Glomerular visceral epithelial cell (primary cell): ENCODE measurements around the gene BSCL2.
"Not testable (repeated sequence)": the region's sequence is repeated elsewhere in the genome, so short reads cannot be mapped to it uniquely, and the experiment has no call there.

Source experiments
- DNase-seq: peaks from one replicate; pipeline ENCODE4 v3.0.0-alpha.2; 2016; ENCODE audit errors: extremely low spot score

Gene BSCL2

DNA sequence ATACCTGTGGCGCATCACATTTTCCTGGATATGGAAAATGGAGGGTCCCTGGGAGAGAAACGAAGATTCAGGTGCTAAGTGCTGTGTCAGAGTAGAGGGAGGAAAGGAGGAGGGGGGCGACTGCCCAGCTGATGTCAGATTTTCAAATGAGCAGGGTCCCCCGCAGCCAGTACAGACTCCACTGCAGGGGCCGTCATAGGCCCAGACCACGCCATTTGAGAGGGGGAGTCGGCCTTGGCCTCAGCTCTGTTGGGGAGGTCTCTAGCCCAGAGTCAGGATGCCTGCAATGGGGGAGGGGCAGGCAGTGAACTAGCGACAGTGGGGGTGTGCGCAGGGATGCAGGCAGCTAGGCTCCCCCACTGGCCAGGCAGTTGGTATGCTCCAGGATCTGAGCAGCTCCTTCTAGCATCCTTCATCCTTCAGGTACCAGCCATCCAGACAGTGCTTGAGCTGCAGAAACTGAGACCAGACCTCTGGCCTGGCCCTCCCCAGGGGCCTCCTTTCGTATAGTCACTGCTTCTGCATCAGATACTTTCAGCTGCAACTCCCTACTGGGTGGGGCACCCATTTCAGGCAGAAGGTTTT is at the start of gene BSCL2, which contains the start of gene GNG3:
Gene BSCL2 (minus strand): TSS at position 148 of the 585 bp plus-strand sequence. CDS start 229 bp downstream, outside the sequence.
Gene GNG3 (plus strand): TSS at position 400 of the 585 bp plus-strand sequence. CDS start 620 bp downstream, outside the sequence.
- no peak for DNase-seq

GRCh38 chr11:62755086-62755615 is 47.9 kb upstream of the BSCL2 start:
- DNase-seq = no peak

DNA sequence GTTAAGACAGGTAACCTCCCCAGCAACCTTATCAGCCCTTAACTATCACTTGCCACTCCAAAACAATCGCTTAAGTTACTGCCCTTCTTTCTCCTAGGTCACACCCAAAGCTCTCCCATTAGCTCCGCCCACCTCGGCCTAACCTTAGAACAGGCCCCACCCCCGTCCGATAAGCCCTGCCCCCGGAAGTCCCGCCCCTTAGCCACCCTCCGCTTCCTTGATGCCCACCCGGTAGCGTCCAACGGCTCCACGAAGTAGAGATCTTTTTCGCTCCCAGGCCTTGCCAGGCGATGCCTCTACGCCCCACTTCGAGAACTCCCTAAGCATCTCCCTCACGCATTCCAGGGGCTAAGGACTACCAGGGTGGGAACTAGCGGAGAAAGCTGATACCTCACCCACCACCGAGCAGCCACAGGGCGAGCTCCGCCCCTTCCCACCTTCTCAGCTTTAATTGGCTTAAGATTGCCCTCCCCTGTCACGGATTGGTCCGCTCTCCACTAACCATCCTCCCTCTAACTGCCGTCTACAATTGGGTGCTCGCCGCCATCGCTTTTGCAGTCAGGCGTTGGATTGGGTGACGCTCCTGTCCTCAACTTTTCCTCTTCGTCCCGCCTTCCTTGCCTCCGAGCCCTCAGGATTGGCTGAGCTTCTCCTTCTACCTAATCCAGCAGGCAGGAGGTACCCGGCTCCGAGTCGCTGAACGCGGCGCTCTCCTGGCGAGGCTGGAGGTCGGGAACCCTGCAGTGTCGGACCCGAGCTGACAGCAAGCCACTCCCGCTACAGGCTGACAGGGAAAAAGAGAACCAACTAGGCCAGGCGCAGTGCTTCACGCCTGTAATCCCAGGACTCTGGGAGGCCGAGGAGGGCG is 46.7 kb upstream of the BSCL2 start, which contains the start of gene ZBTB3:
Gene ZBTB3 (minus strand): TSS at position 425 of the 868 bp plus-strand sequence. CDS start 496 bp downstream, outside the sequence.
- DNase-seq = peak; percentile 99

GRCh38 chr11:62752994-62753735 is 45.9 kb upstream of the BSCL2 start:
- no peak for DNase-seq

DNA sequence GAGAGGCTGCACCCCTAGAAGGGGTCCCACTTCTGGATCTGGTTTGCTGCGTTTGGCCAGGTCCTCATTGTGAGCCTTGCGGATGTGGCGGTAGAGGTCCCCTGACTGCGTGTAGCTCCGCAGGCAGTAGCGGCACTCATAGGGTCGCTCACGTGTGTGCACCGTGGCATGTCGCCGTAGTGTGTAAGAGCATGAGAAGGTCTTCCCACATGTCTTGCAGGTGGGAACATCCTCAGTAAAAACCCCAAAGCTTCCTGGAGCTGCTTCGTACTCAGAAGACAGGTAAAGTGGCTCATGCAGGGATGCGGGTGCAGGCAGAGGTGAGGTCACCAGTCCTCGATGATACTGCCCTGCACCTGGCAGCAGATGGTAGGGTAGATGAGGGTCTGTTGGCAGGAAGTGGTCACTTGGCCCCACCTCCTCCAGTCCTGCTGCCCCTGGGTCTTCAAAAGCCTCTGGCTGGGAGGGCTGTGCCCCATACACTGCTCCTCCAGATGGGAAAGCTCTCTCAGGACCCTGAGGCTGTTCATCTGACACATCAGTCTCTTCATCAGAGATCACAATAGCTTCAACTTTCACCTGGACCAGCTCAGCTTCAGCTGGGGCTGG is 45.1 kb upstream of the BSCL2 start:
- DNase-seq = no peak

- not testable (repeated sequence) for DNase-seq
These were observed 42.7 kb upstream of the BSCL2 start for GRCh38 chr11:62749931-62750330.

DNA sequence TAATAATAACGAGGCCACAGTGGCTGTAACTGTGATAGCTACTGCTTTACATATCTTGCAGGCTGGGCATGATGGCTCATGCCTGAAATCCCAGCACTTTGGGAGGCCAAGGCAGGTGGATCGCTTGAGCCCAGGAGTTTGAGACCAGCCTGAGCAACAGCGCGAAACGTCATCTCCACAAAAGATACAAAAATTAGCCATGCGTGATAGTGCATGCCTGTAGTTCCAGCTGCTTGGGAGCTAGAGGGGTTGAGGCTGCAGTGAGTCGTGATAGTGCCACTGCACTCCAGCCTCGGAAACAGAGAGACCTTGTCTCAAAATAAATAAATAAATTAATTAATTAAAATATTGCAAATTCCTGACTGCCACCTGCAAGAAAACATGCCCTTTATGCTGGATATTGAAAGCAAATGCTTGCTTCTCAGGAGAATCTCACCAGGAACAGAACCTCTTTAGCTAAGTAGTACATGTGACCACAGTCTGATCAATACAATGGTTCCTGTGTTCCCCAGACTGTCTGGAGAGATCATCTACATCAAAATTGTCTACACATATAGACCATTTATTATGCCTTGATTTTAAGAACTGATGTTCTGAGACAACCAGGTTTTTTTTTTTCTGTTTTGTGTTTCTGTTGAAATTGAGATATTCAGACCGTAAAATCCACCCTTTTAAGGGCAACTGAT is 40.4 kb upstream of the BSCL2 start:
- no peak for DNase-seq

DNA sequence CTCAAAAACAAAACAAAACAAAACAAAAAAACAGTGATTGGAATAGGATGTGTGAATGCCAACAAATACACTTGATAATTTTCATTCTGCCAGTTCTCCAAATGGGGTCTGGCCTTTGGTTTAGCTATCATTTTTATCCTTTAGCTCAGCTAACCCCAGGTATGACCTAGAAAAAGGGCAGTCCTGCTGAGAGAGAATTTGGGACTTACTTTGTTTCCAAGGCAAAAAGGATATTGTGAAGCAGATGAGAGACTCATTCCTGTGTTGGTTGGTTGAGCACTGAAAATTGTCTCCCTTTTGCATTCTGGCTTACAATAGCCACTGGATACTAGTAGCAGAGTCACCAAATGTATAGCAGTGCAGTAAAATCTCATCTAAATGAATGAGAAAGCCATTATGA is 30.0 kb upstream of the BSCL2 start:
- DNase-seq = no peak

GRCh38 chr11:62732830-62733229 is 25.6 kb upstream of the BSCL2 start:
- no peak for DNase-seq

DNA sequence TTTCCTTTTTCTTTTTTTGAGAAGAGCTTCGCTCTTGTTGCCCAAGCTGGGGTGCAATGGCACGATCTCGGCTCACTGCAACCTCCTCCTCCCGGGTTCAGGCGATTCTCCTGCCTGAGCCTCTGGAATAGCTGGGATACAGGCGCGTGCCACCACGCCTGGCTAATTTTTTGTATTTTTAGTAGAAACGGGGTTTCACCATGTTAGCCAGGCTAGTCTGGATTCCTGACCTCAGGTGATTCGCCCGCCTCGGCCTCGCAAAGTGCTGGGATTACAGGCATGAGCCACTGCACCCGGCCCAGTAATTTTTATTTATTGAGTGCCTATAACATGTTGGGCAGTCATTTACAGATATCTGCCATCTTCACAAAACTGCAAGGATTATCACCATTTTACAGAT is 22.9 kb upstream of the BSCL2 start:
- not testable (repeated sequence) for DNase-seq

GRCh38 chr11:62728171-62728988 is 21.2 kb upstream of the BSCL2 start, which contains the start of gene TTC9C:
TSS of gene TTC9C (plus strand) at chr11:62728486. CDS start at chr11:62728849, 363 bp downstream.
- peak; percentile 83 for DNase-seq

GRCh38 chr11:62727872-62728170 is 20.6 kb upstream of the BSCL2 start:
- DNase-seq = peak; percentile 97

DNA sequence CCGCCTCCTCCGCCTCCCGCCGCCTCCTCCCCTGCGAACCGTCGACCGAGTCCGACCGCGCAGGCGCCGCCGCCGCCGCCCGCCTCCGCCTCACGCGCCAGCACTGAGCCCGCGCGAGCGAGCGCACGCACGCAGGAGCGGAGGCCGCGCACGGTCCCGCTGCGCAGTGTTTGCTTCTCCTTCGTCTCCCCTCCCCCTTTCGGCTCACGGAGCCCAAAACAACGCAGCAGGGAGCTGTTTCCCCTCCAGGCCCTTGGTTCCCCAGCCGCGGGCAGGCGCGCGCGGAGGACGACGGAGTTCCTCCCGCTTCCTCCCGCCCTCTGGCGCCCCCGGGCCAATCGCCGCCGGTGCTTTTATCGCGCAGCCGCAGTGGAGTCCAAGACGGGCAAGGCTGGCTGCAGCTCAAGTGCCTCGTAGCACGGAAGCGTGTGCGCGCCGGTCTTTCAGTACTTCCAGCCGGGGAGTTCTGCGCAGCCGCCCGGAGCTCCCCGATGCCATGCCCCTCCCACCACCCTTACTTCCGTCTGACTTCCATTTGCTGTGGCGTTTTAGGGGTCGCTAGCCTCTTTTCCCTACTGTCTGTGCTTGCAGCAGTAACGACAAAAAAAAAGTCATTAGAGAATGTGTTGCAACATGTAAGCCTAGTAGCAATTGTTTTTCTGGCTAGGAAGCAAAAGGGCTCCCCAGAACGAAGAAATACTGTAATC is 20.1 kb upstream of the BSCL2 start, which contains the start of gene HNRNPUL2:
Gene HNRNPUL2 (minus strand): TSS at position 293 of the 707 bp plus-strand sequence. CDS start 301 bp downstream, outside the sequence.
- peak; percentile 99 for DNase-seq

DNA sequence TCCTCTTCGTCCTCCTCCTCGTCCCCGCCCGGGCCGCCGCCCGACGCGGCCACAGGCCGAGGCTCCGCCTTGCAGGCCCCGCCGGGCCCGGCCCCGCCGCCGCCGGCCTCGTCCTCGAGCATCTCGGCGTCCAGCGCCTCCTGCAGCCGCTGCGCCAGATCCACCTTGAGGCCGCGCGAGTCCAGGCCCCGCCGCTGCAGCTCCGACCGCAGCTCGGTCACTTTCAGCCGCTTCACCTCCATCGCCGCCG is 19.6 kb upstream of the BSCL2 start:
- DNase-seq = no peak

- DNase-seq = no peak
These were observed 19.1 kb upstream of the BSCL2 start for GRCh38 chr11:62726156-62726914.

DNA sequence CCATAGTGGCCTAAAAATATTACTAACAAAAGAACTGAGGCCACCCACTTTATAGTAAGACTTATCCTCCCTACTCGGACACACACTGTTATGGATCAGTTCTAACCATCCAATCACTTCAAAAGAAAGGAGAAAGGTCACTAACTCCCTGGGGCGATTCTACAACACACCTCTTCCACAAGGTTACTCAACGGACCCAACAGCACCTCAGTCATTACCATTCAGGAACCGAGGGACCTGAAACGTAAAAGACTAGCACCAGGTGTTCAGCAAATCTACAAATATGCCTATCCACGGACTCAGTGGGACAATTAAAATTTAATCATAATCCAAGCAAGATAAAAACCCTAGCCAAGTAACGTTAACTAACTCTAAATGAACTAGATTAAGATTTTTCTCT is 18.4 kb upstream of the BSCL2 start:
- DNase-seq = no peak

- DNase-seq = no peak
These were observed 16.9 kb upstream of the BSCL2 start for GRCh38 chr11:62724171-62724570.

DNA sequence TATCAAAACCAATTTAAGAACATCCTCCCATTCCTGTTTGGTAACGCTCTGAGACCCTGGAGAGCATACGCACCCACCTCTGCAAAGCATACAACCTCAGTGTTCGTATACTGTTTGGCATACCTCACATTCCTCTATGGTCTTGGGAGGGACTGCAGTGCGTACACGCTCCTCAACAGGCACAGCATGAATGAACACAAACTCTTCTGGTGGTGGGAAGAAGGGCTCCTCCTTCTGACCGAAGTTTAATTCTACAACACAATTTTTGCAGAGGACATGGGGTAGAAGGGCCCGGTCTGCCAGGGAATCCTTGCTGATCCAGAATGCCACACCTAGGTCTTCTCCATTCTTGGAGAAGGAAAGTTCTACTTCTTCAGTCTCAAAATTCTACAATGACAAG is 14.8 kb upstream of the BSCL2 start:
- no peak for DNase-seq
